Astrocyte of the spinal cord (primary cell): ENCODE measurements around the gene CDH22.

ENCODE experiments used
- DNase-seq: peaks from one replicate; pipeline ENCODE4 v3.0.0; 2011; ENCODE audit warnings: low read depth, low spot score
- H3K4me3 ChIP-seq: 2 replicates; pipeline ENCODE4 v1.5.1; 2011; ENCODE audit warnings: low read depth, mild to moderate bottlenecking, low read length, moderate library complexity
- in situ Hi-C: cut with HindIII; loops from 2 replicates; pipeline ENCODE4 v1.10.0; 2017; ENCODE audit warnings: low sequenced_read_pairs
- TF ChIP-seq, protein P1 (sequence below): IDR thresholded peaks from 2 replicates; pipeline ENCODE4 v1.5.1; 2012; ENCODE audit warnings: low read depth, mild to moderate bottlenecking, low read length, inconsistent platforms

The CDH22 gene

DNA sequence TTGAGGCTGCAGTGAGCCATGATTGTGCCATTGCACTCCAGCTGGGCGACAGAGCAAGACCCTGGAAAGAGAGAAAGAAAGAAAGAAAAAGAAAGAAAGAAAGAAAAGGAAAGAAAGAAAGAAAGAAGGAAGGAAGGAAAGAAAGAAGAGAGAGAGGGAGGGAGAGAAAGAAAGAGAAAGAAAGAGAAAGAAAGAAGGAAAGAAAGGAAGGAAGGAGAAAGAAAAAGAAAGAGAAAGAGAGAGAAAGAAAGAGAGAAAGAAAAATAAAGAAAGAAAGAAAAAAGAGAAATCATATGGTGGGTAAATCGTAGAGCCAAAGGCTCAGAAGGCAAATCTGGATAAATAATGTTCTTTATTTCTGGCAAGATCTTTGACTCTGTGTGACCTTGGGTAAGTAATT, 136.8 kb downstream of the CDH22 start:
- no peak overlapping the region for H3K4me3 ChIP-seq
- TF ChIP-seq, protein P1, sequence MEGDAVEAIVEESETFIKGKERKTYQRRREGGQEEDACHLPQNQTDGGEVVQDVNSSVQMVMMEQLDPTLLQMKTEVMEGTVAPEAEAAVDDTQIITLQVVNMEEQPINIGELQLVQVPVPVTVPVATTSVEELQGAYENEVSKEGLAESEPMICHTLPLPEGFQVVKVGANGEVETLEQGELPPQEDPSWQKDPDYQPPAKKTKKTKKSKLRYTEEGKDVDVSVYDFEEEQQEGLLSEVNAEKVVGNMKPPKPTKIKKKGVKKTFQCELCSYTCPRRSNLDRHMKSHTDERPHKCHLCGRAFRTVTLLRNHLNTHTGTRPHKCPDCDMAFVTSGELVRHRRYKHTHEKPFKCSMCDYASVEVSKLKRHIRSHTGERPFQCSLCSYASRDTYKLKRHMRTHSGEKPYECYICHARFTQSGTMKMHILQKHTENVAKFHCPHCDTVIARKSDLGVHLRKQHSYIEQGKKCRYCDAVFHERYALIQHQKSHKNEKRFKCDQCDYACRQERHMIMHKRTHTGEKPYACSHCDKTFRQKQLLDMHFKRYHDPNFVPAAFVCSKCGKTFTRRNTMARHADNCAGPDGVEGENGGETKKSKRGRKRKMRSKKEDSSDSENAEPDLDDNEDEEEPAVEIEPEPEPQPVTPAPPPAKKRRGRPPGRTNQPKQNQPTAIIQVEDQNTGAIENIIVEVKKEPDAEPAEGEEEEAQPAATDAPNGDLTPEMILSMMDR = no peak
- DNase-seq = no peak
- in situ Hi-C loops = no loop called here

DNA sequence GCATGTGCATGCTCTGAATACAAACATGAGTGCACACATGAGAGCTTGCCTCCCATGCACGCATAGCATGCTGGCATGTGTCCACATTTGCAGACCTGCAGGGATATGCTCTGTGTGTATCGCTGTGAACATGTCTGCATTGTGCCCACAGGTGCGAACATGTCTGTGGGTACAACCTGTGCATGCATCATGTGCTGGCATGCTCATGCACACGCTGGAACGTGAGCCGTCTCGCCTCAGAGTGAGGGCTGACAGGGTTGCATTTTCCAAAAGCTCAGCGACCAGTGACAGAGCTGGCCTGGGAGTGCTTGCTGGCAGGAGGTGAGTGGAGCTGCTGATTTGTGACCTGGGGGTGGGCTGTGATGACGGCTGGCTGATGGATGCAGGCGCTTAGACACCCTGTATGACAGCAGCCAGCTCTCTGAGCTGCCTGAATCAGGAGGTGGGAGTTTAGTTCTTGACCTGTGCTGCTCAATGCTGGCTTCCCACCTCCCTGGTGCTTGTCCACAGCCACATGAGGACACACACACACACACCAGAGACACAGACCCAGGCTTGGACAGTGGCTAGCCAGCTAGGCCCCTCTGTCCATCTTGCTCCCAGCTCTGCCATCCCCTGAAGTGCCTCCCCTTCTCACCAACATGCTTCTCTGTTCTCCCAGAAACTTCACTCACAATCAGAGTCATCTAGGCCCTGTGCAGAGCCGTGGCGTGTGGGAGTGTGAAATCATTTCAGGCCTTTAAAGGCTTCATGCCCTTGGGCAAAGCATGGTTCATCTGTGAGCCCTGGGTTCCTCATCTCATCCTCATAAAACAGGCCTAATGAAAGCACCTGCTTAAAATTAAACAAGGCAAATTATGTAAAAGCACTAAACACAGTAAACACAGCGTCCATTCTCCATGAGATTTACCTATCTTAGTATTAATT, 138.8 kb downstream of the CDH22 start:
- in situ Hi-C loops = no loop called here
- TF ChIP-seq, protein P1 = no peak
- no peak for DNase-seq
- no peak overlapping the region for H3K4me3 ChIP-seq

DNA sequence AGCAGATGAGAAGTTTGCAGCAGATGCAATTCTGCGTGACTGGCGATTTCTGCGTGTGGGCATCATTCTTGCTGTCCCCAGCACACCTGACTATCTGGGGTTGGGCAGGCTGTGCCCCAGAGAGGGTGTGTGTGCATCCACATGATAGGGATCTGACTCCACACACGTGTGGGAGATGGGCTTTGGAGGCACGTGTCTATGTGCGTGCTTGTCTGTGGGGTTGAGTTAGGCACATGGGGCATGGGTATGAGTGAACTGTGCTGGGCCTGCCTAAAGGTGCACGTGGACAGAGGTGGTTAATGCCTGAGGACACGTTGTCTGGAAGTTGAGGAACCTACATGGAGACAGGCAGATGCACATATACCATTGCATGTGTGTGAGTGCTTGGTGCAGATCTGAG, 139.9 kb downstream of the CDH22 start:
- TF ChIP-seq, protein P1 = no peak
- DNase-seq = no peak
- H3K4me3 ChIP-seq = no peak overlapping the region
- in situ Hi-C loops = no loop called here

DNA sequence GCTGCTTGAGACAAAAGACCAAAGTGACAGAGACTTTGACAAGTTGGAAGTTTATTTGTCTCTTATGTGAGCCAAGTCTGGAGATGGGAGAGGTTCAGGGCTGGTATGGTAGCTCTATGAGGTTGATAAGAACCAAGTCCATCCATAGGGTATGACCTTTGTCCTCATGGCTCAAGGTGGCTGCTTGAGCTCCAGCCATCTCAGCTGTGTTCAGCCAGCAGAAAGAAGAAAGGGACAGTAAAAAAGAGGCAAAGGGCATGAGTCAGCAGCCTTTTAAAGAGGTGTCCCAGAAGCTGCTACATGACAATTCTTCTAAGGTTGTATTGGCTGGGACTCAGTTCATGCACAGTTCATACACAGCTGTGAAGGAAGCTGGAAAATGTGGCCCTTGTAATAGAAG, 141.2 kb downstream of the CDH22 start:
- H3K4me3 ChIP-seq = no peak overlapping the region
- no peak for DNase-seq
- TF ChIP-seq, protein P1 = no peak
- in situ Hi-C loops = no loop called here

DNA sequence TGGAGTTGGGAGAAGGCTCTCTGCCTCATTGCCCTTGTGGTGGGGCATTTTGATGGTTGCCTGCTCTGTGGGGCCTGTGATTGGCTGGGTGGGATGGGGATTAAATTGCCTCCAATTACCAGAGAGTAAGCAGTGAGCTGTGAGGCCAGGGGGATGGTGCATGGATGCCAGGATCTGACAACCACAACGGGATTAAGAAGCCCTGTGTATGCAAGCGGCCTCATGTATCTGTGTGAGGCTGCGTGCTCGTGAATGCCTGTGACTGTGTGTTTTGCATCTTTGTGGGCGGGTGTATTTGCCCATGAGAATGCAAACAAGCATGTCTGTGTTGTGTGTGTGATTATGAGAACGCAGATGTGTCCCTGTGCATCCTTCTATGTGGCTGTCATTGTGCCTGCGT, 144.0 kb downstream of the CDH22 start:
- H3K4me3 ChIP-seq = no peak overlapping the region
- no peak for DNase-seq
- in situ Hi-C loops = no loop called here
- TF ChIP-seq, protein P1 = no peak

DNA sequence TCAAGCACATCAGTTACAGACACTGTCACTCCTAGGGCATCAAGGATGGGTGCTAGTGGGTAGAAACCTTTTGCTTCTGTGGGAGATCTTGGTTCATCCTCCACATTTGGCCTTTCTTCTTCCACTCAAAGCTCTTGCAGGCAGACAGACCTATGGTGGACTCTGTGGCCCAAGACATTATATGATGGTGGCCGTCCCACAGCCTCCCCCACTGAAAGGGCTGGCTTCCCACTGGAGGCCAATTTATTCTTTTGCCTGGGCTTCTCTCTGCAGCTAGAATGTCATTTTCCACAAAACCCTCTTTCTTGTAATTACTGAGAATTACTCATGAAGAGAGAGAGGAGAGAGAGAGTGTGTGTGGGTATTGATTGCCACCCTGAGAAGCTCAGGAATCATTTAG, 146.4 kb downstream of the CDH22 start:
- in situ Hi-C loops = no loop called here
- H3K4me3 ChIP-seq = no peak overlapping the region
- TF ChIP-seq, protein P1 = no peak
- no peak for DNase-seq
